A673 (cell line): Measurements from ENCODE around the gene MPRIP. TPM values are rescaled to one million over a fixed set of nuclear protein-coding genes. Genes with fewer than 3 reads are reported as not detected.

Experiments
- BruUV-seq: library from RNA; stranded (reverse); fragments of 400-500 nt; replicated peaks from 2 replicates; lab custom pipeline; 2021; lab: Mats Ljungman, UMichigan
- CTCF ChIA-PET: fragments of 300-600 bp; sonication (Branson Sonifier 250); formaldehyde crosslinking; loops from one replicate; lab custom pipeline; 2022; ENCODE audit warnings: antibody characterized with exemption; lab: Charles Lee
- POLR2A ChIA-PET: fragments of 300-600 bp; sonication (Branson Sonifier 250); formaldehyde crosslinking; loops from one replicate; lab custom pipeline; 2022; ENCODE audit warnings: antibody characterized with exemption; ENCODE audit not compliant: low non-redundant PET; lab: Charles Lee
- DNase-seq: peaks from one replicate; pipeline ENCODE4 v3.0.0-alpha.2; 2015; ENCODE audit warnings: low spot score
- H3K27ac ChIP-seq: fragments of 200-600 bp; sonication (generic); 2 replicates; pipeline ENCODE4 v1.5.1; 2016; ENCODE audit warnings: mixed run types, low read depth, mild to moderate bottlenecking, mixed read lengths, antibody characterized with exemption, low read length; ENCODE audit not compliant: poor library complexity, severe bottlenecking
- H3K27me3 ChIP-seq: fragments of 200-600 bp; sonication (generic); replicated peaks from 2 replicates; pipeline ENCODE4 v1.6.1; 2017; ENCODE audit warnings: mixed run types, low read depth, mild to moderate bottlenecking, mixed read lengths, antibody characterized with exemption, low read length; ENCODE audit not compliant: insufficient read depth, poor library complexity
- H3K36me3 ChIP-seq: fragments of 200-600 bp; sonication (generic); 2 replicates; pipeline ENCODE4 v1.6.1; 2016; ENCODE audit warnings: mixed run types, mild to moderate bottlenecking, mixed read lengths, antibody characterized with exemption, low read length; ENCODE audit not compliant: insufficient read depth, poor library complexity, severe bottlenecking
- H3K4me1 ChIP-seq: fragments of 200-600 bp; sonication (generic); 2 replicates; pipeline ENCODE4 v1.6.1; 2017; ENCODE audit warnings: mixed run types, mild to moderate bottlenecking, mixed read lengths, antibody characterized with exemption, low read length; ENCODE audit not compliant: insufficient read depth, poor library complexity, severe bottlenecking
- H3K4me3 ChIP-seq: fragments of 200-600 bp; sonication (generic); 2 replicates; pipeline ENCODE4 v1.5.1; 2016; ENCODE audit warnings: low read depth, mixed run types, mild to moderate bottlenecking, mixed read lengths, low read length; ENCODE audit not compliant: poor library complexity, severe bottlenecking
- H3K9me3 ChIP-seq: fragments of 200-600 bp; sonication (generic); 2 replicates; pipeline ENCODE4 v1.6.1; 2016; ENCODE audit warnings: mixed run types, low read depth, mild to moderate bottlenecking, mixed read lengths, antibody characterized with exemption, low read length; ENCODE audit not compliant: poor library complexity, severe bottlenecking
- CTCF ChIP-seq: fragments of 300-800, 200-600 bp; sonication (generic); conservative IDR thresholded peaks from 2 replicates; pipeline ENCODE4 v1.5.1; 2017; ENCODE audit warnings: low read depth, mild to moderate bottlenecking, antibody characterized with exemption, low read length, moderate library complexity, mixed read lengths
- EZH2 ChIP-seq: fragments of 200-600 bp; sonication (generic); IDR thresholded peaks from 2 replicates; pipeline ENCODE4 v1.6.1; 2017; ENCODE audit warnings: borderline replicate concordance, low read depth, mild to moderate bottlenecking, mixed read lengths, antibody characterized with exemption, low read length; ENCODE audit not compliant: poor library complexity, severe bottlenecking
- intact Hi-C: fragments of 100-400 bp; cut with micrococcal nuclease; formaldehyde crosslinking; loops from one replicate; pipeline ENCODE4 v1.10.0; 2022; ENCODE audit not compliant: unreplicated experiment
- total RNA-seq: library from RNA; stranded (reverse); gene quantifications from 2 replicates; pipeline ENCODE4 v1.2.3, GENCODE V29; 2021

Gene MPRIP
- total RNA-seq, 1 experiment from 2014 or later = 290 TPM

- intact Hi-C loops = no loop called here
- no peaks in the 10 kb centered on the region for H3K9me3 ChIP-seq
- no peak overlapping the region for H3K27ac ChIP-seq
- ChIA-PET CTCF (no interaction called here), POLR2A (no interaction called here)
- H3K27me3 ChIP-seq = no peaks in the 10 kb centered on the region
- DNase-seq = no peak
- no peak overlapping the region for H3K4me3 ChIP-seq
- TF ChIP-seq EZH2 (no peak), CTCF (no peak)
- no TSS peak for BruUV-seq
- H3K36me3 ChIP-seq = peaks cover 18% of the 10 kb centered on the region
- H3K4me1 ChIP-seq = no peaks in the 10 kb centered on the region
Observed at GRCh38 chr17:17242246-17242645, 200.0 kb downstream of the MPRIP start.

Other genes with a start within 250 kb of the MPRIP start
- not detected in 2 replicates for gene TNFRSF13B, start 70.3 kb upstream of the MPRIP start, total RNA-seq
- gene PLD6, start 163.9 kb downstream of the MPRIP start, total RNA-seq = 13.4 and 15.5 TPM in 2 replicates
- gene FLCN, start 194.7 kb downstream of the MPRIP start, total RNA-seq = 47.6 and 60.2 TPM in 2 replicates
- gene COPS3, start 238.8 kb downstream of the MPRIP start, total RNA-seq = 157 and 171 TPM in 2 replicates